GM21360 (cell line): ENCODE data around the gene SLC6A8.
"Not testable (repeated sequence)": the region's sequence is repeated elsewhere in the genome, so short reads cannot be mapped to it uniquely, and the experiment has no call there.

ENCODE experiments used
- ATAC-seq: cut with Tn5 transposase; IDR thresholded peaks from one replicate; pipeline ENCODE4 v1.9.1; 2021; ENCODE audit warnings: mild to moderate bottlenecking, moderate library complexity; ENCODE audit not compliant: unreplicated experiment

Gene SLC6A8

GRCh38 chrX:153704631-153705402 is 17.1 kb downstream of the SLC6A8 start:
- ATAC-seq, result not testable (repeated sequence)

DNA sequence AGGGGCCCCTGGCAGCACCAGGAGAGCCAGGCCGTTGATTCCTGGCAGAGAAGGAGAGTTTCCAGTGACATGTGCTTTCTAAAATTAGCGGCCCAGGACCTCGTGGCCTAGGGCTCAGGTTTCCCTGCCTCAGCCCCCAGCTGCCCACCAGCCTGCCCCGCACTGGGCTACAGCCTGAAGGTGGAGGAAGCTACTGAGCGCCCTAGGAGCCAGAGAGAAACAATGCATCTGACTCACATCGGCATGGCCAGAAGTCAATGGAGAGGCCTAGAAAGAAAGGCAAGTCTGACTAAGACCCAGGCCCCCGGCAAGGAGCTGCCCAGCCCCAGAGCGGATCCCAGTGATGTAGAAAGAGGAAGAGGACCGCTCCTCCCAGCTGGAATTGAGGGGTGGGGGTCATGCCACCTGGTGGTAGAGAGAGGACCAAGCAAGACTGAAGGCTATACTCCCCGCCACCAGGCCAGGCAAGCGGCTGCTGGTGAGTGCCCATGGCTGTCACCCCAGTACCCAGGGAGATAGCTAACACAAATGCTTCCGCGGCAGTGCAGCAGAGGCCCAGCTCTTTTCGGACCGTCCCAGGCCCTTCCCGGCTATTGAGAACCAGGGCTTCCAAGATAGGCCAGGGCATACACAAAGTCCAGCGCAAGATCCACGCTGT is 17.8 kb downstream of the SLC6A8 start:
- not testable (repeated sequence) for ATAC-seq

DNA sequence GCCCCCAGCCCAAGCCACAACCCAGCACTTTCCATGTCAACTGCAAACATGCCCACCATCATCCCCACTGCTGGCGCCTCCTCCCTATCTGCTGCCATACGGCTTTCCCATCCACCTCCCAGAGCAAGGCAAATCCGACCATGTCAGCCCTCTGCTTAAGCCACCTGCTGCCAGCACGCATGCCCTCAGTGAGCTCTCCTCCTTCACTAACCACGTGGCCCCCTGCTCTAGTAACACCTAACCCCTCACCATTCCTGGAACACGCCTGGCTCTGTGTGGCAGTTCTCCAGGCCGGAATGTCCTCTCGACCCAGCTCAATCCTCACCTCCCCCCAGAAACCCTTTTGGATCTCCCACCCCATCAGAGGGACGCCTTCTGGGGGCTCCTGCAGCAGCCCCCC is 19.1 kb downstream of the SLC6A8 start:
- no peak for ATAC-seq

- ATAC-seq, result no peak
Measured at GRCh38 chrX:153707406-153707805, 19.7 kb downstream of the SLC6A8 start.

- ATAC-seq, result no peak
Measured at GRCh38 chrX:153708415-153708814, 20.7 kb downstream of the SLC6A8 start.

DNA sequence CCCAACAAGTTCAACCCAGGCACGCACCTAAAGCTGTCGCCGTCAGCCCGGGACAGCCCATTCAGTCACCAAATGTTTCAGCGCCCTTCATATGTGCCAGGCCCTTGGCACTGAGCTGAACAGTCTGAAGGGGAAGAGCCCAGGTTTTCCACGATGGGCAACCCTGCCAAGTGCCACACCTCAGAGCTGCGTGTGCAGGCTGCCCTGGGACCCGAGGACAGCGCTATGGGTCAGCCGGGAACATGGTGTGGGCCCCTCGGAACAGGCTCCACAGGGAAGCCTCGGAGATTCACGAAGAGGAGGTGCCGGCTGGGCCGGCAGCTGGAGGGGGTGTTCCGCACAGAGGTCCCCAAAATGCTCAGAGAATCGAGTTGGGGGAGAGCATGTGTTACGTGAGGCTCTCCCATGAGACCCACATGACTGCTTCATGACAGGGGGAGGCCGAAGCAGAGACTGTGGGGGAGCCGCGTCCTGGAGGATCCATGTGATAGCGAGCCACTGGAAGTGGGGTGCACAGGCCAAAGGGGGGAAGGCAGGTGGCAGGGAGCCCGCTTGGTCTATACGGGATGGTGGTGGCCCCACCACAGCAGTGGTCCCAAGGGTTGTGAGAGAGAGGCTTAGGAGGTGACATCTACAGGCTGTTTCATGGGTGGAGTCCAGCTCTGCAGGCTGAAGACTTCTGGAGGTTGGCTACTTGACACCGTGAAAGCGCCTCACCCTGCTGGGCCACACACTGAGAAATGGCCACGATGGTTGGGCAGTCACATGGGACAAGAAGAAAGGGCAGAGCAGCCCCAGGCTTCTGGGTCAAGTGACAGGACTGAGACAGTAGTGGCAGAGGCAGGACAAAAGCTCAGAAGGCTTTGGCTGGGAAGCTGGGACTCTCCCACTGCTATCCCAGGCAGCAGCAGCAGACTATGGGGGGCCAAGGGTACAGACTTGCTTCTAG is 22.3 kb downstream of the SLC6A8 start:
- ATAC-seq, result no peak

GRCh38 chrX:153714256-153714655 is 26.5 kb downstream of the SLC6A8 start:
- ATAC-seq, result no peak

GRCh38 chrX:153717445-153717844 is 29.7 kb downstream of the SLC6A8 start:
- ATAC-seq, result no peak

- ATAC-seq, result no peak
Measured at GRCh38 chrX:153719238-153719637, 31.5 kb downstream of the SLC6A8 start.

- no peak for ATAC-seq
Measured at GRCh38 chrX:153719701-153720100, 32.0 kb downstream of the SLC6A8 start.

DNA sequence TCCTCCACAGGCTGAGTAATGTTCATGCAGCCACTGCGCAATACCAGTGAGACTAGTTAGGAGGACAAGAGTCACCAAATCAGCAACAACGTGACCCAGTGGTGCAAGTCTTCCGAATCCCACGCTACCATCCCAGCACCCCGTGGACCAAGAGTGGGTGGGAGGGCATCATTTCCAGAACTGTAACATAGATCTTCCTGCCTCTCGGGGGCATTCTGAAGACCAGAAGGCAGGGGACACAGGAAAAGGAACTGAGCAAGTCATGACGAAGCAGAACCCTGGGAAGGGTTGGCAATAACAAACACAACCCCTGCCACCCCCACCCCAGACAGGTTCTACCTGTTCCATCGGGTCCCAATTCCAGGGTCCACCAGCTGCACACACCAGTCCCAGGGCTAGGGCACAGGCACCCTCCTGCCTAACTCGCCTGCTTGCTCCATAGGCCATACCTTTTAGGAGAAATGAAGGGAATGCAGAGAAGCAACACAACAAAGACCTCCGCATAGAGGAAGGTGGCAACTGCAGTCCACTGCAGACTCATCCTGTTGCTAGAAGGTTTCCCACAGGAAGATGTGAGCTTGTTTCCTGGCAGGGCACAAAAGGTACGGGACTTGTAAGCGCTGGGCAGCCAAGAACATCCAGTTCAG is 35.1 kb downstream of the SLC6A8 start:
- ATAC-seq, result no peak

DNA sequence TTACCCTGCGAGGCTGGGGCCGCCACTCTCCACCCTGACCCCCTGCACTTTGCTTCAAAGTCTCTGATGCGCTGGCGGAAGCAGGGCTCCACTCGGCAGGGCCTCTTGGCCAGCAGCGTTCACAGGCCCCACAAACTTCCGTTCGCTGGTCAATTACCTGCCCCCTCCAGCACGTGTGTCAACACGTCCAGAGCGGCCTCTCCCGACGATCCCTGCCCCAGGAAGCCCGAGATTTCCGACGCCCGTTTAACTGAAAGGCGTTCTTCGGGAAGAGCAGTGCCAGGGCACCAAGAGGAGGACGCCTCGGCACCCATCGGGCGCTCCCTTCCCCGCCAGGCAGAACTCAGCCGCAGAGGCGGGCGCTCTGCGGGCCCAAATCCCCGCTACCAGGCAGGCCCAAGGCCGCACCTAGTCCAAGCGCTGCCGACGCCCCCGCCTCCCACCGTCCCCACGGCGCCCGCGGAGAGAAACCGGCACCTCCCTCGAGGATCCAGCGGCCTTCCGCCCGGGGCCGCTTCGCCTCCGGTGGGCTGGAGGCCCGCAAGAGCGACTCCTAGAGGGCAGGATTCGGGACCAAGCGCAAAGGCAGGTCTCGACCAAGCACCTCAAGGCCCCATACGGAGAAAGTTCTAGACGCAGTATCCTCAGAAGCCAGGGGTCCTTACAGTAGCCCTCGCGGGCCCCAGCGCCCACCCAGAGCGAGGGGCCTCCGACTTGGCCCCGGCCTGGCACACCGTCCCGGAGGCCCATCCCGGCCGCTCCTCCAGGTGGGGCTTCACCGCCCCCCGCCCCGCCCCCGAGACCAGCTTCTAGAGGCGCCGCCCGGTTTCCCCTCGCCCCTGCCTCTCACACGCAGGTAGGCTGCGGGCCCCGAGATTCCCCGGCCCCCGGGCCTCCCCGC is 35.9 kb downstream of the SLC6A8 start:
- peak; percentile 23 for ATAC-seq

GRCh38 chrX:153724252-153725038 is 36.7 kb downstream of the SLC6A8 start, which contains the start of the genes ABCD1 and BCAP31:
Gene ABCD1 (plus strand): TSS chrX:153724856. CDS start chrX:153725267, 411 bp downstream.
Gene BCAP31 (minus strand): TSS chrX:153724387. CDS start chrX:153723244, 1,143 bp downstream.
- ATAC-seq, result peak; percentile 52

DNA sequence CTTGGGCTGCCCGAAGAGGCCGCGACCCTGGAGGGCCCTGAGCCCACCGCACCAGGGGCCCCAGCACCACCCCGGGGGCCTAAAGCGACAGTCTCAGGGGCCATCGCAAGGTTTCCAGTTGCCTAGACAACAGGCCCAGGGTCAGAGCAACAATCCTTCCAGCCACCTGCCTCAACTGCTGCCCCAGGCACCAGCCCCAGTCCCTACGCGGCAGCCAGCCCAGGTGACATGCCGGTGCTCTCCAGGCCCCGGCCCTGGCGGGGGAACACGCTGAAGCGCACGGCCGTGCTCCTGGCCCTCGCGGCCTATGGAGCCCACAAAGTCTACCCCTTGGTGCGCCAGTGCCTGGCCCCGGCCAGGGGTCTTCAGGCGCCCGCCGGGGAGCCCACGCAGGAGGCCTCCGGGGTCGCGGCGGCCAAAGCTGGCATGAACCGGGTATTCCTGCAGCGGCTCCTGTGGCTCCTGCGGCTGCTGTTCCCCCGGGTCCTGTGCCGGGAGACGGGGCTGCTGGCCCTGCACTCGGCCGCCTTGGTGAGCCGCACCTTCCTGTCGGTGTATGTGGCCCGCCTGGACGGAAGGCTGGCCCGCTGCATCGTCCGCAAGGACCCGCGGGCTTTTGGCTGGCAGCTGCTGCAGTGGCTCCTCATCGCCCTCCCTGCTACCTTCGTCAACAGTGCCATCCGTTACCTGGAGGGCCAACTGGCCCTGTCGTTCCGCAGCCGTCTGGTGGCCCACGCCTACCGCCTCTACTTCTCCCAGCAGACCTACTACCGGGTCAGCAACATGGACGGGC is 37.5 kb downstream of the SLC6A8 start:
- ATAC-seq, result peak; percentile 0

DNA sequence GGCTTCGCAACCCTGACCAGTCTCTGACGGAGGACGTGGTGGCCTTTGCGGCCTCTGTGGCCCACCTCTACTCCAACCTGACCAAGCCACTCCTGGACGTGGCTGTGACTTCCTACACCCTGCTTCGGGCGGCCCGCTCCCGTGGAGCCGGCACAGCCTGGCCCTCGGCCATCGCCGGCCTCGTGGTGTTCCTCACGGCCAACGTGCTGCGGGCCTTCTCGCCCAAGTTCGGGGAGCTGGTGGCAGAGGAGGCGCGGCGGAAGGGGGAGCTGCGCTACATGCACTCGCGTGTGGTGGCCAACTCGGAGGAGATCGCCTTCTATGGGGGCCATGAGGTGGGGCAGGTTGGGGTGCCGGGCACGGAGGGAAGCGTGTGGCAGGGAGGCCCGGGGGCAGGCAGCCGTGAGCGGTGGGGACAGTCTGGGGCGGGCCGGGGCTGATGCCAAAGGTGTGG is 38.1 kb downstream of the SLC6A8 start:
- ATAC-seq, result no peak

GRCh38 chrX:153726286-153727122 is 38.8 kb downstream of the SLC6A8 start:
- ATAC-seq, result peak; percentile 34
